Measurements from ENCODE around the gene CMIP. TPM values are rescaled to one million over a fixed set of nuclear protein-coding genes. Genes with fewer than 3 reads are reported as not detected.

Gene CMIP
- total and polyA plus RNA-seq, 10 of the 15 experiments (the other 5 are each of a cell fraction or from before 2014, with no cell fraction given): 1.2 to 43.2 (median 4.4) TPM

GRCh38 chr16:81602256-81602776 lies 157.7 kb downstream of the CMIP start (continued):
- TF ChIP-seq TCF3 (IDR thresholded peaks at IDR 0.05; ENCODE audit: borderline replicate concordance, insufficient read depth, low read depth, low read length): no peak
- TF ChIP-seq NR2F1 (conservative IDR thresholded peaks at IDR 0.05): no peak
- no peak for TF ChIP-seq CBX3 (IDR thresholded peaks at IDR 0.05; ENCODE audit: borderline replicate concordance, low read depth)
- TF ChIP-seq CBX5 (IDR thresholded peaks at IDR 0.05; ENCODE audit: low read depth): no peak
- no peak for TF ChIP-seq NKRF (conservative IDR thresholded peaks at IDR 0.05)
- no peak for TF ChIP-seq CREB1 (IDR thresholded peaks at IDR 0.05; ENCODE audit: low read depth)
- TF ChIP-seq CREM (IDR thresholded peaks at IDR 0.05; ENCODE audit: low read depth): no peak

DNA sequence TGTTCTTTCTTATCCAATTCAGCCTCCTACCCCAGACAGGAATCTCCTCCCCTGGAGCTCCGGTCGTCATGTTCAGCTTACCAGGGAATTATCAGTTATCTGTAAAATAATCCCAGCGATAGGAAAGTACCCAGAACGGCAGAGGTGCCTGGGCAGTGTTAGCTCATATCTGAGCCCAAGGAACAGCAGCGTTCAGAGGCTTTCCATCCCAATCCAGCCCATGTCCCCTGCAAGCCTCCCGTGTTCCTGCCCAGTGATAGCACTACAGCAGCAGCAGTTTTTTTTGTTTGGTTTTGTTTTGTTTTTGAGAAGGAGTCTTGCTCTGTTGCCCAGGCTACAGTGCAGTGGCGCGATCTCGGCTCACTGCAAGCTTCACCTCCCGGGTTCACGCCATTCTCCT lies 158.2 kb downstream of the CMIP start:
- ATAC-seq (no peak), FAIRE-seq (no peak), DNase-seq (ENCODE audit: low read depth, low spot score) (no peak)
- no peaks in the 10 kb centered on the region; the same call in 1 of the 2 replicates for H3K79me2 ChIP-seq (ENCODE audit: control insufficient read depth, insufficient read depth, low read length)
- intact Hi-C loops (cut with micrococcal nuclease; ENCODE audit: unreplicated experiment) (no loop called here), in situ Hi-C loops (cut with MboI) (no loop called here)
- WGBS (ENCODE audit: insufficient coverage, insufficient replicate concordance, low lambda C conversion rate, missing lambda C conversion rate): 96% methylated on average over 11 of the region's 11 CpGs
- H3K4me1 ChIP-seq (ENCODE audit: control insufficient read depth, insufficient read depth, low read length): no peaks in the 10 kb centered on the region
- no peak overlapping the region for H2AFZ ChIP-seq (ENCODE audit: control insufficient read depth, low read depth, low read length)
- BruUV-seq (replicated peaks): no TSS peak
- H3K9me3 ChIP-seq (replicated peaks; ENCODE audit: control insufficient read depth, insufficient read depth, low read length): no peaks in the 10 kb centered on the region
- H3K27ac ChIP-seq (ENCODE audit: control insufficient read depth, insufficient read depth): no peak overlapping the region
- no peaks in the 10 kb centered on the region for H3K27me3 ChIP-seq (replicated peaks in 1 of 2; ENCODE audit: control insufficient read depth in 2 of 2, insufficient read depth in 2 of 2, low read length in 1 of 2)
- H3K36me3 ChIP-seq (ENCODE audit: control insufficient read depth in 2 of 2, insufficient read depth in 2 of 2, low read length in 1 of 2): peaks cover 0 to 3% of the 10 kb centered on the region in 2 experiments; a peak in 2 of 4 replicates
- RAD21 ChIA-PET (ENCODE audit: unreplicated experiment): no interaction called here
- peaks cover 2% of the 10 kb centered on the region for H4K20me1 ChIP-seq (ENCODE audit: control insufficient read depth, insufficient read depth)
- SMC1A ChIA-PET (ENCODE audit: uncharacterized antibody, unreplicated experiment): interaction anchor here (0.5 kb wide), 1 partner anchor 112 kb away, joined by 3 read pairs; no protein-coding TSS in a partner anchor
- H3K4me2 ChIP-seq (ENCODE audit: control insufficient read depth, insufficient read depth): no peak overlapping the region
- CTCF ChIA-PET: no interaction called here
- H3K4me3 ChIP-seq: no peak overlapping the region
- POLR2A ChIA-PET: no interaction called here
- H3K9ac ChIP-seq (ENCODE audit: control insufficient read depth, insufficient read depth, low read length): no peak overlapping the region
- TF ChIP-seq, protein P1, sequence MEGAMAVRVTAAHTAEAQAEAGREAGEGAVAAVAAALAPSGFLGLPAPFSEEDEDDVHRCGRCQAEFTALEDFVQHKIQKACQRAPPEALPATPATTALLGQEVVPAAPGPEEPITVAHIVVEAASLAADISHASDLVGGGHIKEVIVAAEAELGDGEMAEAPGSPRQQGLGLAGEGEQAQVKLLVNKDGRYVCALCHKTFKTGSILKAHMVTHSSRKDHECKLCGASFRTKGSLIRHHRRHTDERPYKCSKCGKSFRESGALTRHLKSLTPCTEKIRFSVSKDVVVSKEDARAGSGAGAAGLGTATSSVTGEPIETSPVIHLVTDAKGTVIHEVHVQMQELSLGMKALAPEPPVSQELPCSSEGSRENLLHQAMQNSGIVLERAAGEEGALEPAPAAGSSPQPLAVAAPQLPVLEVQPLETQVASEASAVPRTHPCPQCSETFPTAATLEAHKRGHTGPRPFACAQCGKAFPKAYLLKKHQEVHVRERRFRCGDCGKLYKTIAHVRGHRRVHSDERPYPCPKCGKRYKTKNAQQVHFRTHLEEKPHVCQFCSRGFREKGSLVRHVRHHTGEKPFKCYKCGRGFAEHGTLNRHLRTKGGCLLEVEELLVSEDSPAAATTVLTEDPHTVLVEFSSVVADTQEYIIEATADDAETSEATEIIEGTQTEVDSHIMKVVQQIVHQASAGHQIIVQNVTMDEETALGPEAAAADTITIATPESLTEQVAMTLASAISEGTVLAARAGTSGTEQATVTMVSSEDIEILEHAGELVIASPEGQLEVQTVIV (IDR thresholded peaks at IDR 0.05; ENCODE audit: borderline replicate concordance, partially characterized antibody): no peak
- TF ChIP-seq PAX8 (IDR thresholded peaks at IDR 0.05) (no peak), RCOR1 (conservative IDR thresholded peaks at IDR 0.05; ENCODE audit: low read depth, low read length) (no peak), ZNF622 (IDR thresholded peaks at IDR 0.05) (no peak), IRF5 (IDR thresholded peaks at IDR 0.05; ENCODE audit: borderline replicate concordance) (no peak)
- TF ChIP-seq, protein P2, sequence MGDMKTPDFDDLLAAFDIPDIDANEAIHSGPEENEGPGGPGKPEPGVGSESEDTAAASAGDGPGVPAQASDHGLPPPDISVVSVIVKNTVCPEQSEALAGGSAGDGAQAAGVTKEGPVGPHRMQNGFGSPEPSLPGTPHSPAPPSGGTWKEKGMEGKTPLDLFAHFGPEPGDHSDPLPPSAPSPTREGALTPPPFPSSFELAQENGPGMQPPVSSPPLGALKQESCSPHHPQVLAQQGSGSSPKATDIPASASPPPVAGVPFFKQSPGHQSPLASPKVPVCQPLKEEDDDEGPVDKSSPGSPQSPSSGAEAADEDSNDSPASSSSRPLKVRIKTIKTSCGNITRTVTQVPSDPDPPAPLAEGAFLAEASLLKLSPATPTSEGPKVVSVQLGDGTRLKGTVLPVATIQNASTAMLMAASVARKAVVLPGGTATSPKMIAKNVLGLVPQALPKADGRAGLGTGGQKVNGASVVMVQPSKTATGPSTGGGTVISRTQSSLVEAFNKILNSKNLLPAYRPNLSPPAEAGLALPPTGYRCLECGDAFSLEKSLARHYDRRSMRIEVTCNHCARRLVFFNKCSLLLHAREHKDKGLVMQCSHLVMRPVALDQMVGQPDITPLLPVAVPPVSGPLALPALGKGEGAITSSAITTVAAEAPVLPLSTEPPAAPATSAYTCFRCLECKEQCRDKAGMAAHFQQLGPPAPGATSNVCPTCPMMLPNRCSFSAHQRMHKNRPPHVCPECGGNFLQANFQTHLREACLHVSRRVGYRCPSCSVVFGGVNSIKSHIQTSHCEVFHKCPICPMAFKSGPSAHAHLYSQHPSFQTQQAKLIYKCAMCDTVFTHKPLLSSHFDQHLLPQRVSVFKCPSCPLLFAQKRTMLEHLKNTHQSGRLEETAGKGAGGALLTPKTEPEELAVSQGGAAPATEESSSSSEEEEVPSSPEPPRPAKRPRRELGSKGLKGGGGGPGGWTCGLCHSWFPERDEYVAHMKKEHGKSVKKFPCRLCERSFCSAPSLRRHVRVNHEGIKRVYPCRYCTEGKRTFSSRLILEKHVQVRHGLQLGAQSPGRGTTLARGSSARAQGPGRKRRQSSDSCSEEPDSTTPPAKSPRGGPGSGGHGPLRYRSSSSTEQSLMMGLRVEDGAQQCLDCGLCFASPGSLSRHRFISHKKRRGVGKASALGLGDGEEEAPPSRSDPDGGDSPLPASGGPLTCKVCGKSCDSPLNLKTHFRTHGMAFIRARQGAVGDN (IDR thresholded peaks at IDR 0.05): no peak

All from GM12878 (cell line).